ENCODE measurements around the gene NF2.

The NF2 gene

DNA sequence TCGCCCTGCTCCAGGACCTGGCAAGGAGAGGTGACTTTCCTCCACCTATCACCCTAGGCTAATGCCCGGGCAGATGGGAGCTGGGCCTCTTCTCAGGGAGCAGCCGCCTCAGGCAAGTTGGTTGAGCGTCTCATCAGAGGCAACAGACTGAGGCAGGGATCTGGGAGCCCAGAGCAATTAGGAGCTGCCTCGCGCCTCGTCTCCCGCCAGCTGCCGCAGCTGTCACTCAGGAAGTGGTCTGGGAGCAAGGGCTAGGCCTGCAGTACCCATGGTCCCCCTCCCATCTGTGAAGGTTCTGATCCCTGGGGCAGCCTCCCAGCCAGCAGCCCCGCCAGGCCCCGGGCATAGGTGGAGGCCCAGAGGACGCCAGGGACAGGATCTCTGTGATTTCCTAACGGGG lies 111.8 kb downstream of the NF2 start:
- H3K27ac ChIP-seq: no peak overlapping the region

DNA sequence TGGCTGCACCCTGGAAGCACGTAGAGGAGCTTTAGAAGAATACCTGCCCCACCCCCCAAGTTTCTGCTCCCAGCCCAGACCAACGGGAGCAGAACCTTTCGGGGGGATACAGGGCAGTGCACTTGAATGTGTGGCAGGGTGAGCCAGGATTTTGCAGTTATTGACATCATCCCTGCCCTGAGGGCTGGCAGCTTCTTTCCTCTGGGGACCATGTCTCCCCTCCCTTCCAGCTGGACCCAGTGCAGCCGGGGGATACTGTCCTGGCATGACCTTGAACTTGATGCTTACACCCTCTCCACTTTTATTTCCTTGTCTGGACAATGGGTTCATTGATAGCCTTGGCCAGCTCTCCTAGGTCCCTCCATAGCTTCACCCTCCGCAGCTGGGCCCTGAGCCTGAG lies 112.3 kb downstream of the NF2 start:
- no peak overlapping the region for H3K4me3 ChIP-seq
- H3K27ac ChIP-seq: no peak overlapping the region

More for the DNA sequence above, 111.8 kb downstream of the NF2 start:
- no peak overlapping the region for H3K4me3 ChIP-seq

DNA sequence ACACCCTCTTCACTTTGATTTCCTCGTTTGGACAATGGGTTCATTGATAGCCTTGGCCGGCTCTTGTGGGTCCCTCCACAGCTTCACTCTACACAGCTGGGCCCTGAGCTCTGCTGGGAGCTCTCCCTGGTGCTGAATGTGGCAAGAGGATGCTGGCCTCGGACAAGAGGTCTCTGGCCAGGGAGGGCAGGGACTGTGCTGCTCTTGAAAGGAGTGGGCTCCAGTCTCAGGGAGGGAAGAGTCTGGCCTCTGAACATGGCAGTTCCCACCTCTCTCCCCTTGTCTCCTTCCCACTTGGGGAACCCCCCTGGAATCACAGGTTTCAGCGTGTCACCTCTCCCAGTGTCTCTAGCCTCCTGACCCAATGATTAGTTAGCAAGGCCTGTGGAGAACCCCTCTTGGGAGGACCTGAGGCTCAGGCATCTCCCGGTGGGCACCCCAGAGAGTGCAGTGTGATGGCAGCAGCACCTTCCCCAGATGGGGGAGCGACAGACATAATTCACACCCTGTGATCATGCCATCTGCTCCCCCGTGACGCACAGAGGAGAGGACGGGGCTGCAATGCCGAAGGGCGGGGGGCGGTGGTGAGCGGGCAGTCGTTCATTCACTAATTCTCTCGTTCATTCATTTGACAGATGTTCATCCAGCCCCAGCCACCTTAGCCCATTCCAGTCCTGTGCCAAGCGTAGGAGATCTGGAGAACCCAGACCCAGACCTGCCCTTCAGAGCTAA lies 113.5 kb downstream of the NF2 start:
- Histone ChIP-seq H3K27ac (no peak overlapping the region), H3K4me3 (no peak overlapping the region)

DNA sequence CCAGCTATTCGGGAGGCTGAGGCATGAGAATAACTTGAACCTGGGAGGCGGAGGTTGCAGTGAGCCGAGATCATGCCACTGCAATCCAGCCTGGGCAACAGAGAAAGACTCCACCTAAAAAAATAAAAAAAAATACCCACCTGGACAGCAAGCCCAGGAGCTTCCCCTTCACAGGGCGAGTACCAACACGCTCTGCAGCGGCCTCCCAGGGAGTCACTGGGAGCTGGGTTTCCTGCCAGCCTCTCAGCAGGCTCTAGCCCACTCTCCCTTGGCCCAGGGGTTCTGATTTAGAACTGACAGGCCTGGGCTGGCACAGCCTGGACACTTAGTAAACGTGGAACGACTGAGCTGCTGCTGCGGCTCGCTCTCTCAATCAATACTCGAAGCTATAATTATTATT lies 114.4 kb downstream of the NF2 start:
- Histone ChIP-seq H3K4me3 (no peak overlapping the region), H3K27ac (no peak overlapping the region)

DNA sequence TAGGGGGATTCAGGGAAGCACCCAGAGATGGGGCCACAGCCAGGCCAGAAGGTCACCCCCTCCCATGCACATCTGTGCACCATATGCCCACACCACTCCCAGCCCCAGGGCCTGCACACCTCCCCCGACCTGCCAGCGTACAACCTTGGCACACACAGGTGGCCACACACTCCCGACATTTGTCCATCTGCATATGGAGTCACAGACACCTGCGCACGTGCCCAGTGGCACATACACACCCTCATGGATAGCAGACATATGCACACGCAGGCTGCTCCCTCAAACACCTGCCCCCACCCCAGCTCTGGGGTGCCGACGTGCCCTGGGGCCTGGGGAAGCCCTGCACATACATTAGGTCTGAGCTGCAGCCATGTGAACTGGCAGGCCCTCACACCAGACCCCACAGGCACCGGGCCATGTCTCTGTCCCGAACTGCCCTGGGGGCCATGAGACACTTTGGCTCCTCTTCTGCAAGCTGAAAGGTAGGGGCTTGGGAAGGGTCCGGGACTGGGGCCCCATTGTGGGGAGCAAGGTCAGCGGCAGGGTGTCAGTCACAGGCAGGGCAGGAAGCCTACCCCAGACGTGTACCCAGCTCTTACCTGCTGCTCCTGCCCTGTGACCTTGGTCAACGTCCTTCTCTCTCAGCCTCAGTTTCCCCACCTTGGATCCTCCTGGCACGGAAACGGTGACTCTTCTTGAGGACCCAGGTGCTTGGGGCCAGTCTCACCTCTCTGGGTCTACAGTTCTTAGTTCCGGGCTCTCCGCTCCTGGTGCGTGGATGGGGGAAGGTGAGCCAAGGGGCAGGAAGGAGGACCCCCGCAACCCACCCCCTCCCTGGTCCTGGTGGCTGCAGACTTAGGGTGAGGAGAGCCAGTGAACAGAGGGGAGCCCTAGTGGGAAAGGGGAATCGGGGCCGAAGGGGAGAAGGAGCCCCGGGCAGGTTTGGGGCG lies 115.8 kb downstream of the NF2 start:
- H3K4me3 ChIP-seq: no peak overlapping the region
- no peak overlapping the region for H3K27ac ChIP-seq

DNA sequence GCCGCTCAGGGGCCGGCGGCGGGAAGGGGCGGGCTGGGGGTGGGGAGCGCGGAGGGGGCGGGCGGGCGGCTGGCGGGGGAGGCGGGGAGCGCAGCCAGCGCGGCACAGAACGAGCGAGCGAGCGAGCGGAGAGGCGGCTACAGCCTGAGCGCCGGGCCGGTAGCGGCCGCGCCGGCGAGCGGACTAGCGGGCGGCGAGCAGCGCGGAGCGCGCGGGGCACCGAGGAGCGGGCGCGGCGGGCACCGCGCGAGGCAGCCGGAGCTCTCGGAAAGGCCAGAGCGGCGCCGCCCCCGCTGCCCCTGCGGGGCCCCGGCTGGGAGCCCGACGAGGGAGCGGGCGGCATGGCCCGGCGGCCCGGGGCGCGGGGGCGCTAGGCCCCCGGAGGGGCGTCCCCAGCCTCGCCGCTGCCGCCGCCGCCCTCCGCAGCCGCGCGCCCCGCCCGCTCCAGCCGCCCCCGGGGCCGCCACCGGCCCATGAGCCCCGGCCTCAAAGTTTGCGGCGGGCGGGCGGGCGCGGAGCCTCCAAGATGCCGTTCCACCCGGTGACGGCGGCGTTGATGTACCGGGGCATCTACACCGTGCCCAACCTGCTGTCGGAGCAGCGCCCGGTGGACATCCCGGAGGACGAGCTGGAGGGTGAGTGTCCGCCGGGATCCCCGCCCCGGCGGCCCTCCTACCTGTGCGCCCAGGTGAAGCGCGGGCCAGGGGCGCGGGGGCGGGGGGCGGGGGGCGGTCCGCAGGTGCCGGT lies 116.6 kb downstream of the NF2 start, which contains the start of gene CABP7:
CABP7 (plus strand) TSS at position 105 of the 747 bp plus-strand sequence; CDS start at position 527, 422 bp downstream.
- Histone ChIP-seq H3K27ac (no peak within 1 kb of the TSS), H3K4me3 (peak within 1 kb of the TSS in 2 of 7 experiments; percentile 9 to 10)

DNA sequence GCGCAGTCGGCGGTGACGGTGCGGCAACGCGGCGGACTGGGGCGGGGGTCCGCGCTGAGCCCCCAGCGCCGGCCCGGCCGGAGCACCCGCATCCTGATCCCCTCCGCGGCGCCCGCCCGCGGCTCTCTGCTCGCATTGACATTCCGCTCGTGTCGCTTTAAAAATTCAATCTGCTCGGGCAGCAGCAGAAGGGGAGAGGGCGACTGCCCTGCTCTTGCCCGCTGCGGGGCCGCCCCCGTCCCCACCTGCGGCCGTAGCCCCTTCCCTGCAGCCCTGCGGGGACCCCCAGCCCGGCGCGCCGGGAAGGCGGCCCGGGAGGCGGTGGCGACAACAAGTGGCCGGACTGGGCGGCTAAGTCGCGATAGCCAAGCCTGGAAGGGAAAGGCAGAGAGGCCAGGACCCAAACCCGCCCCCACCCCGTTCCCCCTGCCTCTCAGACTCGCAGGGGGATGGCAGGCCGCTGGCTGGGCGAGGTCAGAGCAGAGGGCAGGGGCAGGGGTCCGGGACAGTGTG lies 117.4 kb downstream of the NF2 start:
- no peak overlapping the region for H3K27ac ChIP-seq
- peak overlapping the region in 2 of 7 experiments; percentile 9 to 10 for H3K4me3 ChIP-seq

DNA sequence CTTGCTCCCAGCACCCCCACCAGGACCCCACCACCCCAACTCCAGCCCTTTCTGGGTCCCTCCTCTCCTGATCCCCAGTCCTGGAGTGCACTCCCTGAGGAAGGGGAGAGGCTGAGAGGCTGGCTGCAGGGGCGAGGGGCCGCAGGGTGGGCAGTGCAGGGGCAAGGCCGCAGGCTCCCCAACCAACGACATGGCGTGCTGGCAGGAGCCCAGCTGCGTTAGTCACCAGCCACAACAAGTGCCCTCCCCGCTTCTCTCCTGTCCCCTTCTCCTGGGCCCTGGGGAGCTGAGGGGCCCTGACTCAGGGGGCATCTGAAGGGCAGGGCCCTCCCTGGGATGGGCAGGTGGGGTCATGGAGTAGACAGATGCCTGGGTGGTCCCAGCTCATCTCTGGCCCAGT lies 118.7 kb downstream of the NF2 start:
- Histone ChIP-seq H3K4me3 (no peak overlapping the region), H3K27ac (no peak overlapping the region)

DNA sequence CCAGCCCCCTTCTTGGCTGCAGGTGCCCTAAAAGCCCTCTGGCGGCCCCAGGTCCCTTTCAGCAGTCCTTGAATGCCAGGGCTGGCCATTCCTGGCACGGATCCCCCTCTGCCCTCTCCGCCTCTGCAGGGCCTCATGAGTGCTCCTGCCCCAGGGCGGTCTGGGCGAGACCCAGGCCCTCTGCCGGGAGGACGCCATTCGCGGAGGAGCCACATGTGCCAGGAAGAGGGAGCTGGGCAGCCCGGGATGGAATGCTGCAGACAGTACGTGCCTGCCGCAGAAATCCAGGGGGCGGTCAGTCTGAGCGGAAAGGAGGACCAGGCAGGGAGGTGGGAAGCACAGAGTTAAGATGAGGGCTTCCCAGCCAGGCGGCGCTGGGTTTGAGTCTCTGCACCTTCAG lies 119.2 kb downstream of the NF2 start:
- no peak overlapping the region for H3K27ac ChIP-seq
- H3K4me3 ChIP-seq: no peak overlapping the region

DNA sequence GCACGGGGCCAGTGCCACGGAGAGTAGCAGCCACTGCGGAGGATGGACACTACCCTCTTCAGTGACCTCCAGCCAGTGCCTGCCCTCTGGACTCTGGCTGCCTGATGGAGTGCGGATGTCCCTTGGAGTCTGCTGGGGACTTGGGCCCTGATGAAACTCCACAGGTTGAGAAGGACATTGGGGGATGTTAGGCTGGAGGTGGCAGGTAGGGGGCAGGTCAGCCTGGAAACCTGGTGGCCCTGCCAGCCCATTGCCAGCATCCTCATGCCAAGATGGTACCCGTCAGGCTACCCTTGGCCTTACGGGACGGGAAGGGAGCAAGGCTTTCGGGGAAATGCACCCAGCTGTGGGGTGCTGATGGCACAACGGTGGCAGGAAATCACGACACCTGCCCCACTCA lies 120.3 kb downstream of the NF2 start:
- no peak overlapping the region for H3K4me3 ChIP-seq
- H3K27ac ChIP-seq: no peak overlapping the region

DNA sequence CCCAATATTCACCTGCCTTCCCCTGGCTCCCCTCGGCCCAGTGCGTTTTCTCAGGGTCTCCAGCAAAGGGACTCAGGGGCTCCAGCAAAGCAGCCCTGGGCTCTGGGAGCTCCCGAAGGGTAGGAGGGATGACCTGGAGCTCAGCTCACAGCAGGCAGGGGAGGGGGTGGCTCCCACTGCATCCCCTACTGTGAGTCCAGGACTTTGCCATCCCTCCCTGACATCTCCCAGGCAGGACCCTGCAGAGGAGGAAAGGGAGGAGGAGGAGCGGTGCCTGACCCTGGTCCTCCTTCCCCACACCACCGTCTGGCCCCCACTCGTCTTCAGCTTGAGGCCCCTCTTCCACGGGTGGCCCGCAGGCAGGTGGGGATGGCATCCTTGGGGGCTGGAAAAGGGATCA lies 121.4 kb downstream of the NF2 start:
- H3K4me3 ChIP-seq: no peak overlapping the region
- no peak overlapping the region for H3K27ac ChIP-seq

DNA sequence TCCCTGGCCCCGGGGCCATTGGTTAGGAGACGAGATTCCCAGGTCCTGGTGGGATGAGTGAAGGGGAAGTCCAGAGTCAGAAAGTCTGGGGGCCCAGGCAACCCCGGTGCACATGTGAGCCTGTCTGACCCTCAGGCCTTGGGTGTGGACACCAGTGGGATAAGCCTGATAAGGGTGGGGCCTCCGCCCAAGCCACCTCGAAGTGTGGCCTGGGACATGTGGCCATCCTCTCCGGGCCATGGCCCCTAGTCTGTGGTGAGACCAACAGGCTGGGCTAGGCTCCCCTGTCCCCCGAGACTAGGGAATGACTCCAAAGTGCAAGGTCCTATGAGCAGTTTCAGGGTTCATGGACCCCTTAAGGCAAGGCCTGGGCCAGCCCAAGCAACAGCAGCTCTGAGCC lies 122.7 kb downstream of the NF2 start:
- Histone ChIP-seq H3K27ac (no peak overlapping the region), H3K4me3 (no peak overlapping the region)

DNA sequence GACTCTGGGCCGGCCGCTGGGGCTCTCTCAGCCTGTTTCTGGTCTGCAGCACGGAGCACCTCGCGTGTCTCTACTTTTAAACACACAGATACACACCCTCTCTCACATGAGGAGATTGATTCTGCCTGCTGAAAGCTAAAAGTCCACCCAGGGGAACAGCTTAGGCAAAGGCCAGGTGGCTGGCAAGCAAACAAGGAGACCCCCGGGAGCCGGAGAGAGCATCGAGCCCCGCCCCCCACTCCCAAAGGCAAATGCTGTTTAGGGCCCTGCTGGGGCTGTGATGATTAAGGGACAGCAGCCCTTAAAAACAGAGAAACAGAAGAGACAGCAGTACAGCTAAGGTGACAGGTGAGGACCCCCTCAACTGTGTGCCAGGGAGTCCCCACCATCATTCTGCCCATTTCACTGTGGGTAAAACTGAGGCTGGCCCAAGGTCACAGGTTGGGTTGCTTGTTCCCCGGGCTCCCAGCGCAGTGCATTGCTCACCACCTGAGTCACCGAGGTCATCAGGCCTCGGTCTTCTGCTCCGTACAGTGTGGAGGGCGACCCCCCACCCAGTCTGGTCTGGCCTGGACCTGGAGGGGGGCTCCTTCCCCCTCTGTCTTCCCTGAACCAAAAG lies 123.2 kb downstream of the NF2 start:
- H3K4me3 ChIP-seq: no peak overlapping the region
- H3K27ac ChIP-seq: no peak overlapping the region

DNA sequence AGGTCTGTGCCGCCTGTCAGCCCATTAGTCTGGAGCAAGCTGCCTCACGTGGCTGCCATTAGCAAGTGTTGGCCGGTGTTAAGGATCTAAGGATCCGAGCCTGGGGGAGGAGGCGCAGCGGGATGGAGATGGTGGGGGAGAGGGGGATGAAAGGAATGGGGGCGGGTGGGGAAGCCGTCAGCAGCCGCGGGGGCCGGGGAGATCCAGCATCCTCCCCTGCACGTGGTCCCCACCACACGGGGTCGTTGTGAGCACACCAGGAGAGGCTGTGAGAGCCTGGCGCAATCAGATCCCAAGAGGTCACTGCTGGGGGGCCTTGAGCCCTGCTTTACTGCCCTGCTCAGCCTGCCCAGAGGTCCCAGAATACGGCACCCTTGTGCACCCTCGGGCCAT lies 123.7 kb downstream of the NF2 start:
- H3K27ac ChIP-seq: no peak overlapping the region

DNA sequence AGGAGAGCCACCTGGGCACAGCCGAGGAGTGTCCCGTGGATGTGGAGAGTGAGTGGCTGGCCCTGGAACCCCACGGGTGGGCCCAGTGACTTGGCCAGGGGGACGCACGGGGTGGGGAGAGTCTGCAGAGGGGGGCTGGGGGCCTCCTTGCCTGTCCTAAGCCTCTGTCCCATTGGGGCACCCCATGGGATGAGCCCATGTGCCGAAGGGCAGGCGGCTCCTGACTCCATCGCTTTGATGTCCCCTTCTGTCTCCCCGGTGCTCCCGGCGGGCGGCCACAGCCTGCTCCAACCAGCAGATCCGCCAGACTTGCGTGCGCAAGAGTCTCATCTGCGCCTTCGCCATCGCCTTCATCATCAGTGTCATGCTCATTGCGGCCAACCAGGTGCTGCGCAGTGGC lies 125.7 kb downstream of the NF2 start:
- Histone ChIP-seq H3K4me3 (no peak overlapping the region), H3K27ac (no peak overlapping the region)

More for the DNA sequence above, 123.7 kb downstream of the NF2 start:
- no peak overlapping the region for H3K4me3 ChIP-seq

DNA sequence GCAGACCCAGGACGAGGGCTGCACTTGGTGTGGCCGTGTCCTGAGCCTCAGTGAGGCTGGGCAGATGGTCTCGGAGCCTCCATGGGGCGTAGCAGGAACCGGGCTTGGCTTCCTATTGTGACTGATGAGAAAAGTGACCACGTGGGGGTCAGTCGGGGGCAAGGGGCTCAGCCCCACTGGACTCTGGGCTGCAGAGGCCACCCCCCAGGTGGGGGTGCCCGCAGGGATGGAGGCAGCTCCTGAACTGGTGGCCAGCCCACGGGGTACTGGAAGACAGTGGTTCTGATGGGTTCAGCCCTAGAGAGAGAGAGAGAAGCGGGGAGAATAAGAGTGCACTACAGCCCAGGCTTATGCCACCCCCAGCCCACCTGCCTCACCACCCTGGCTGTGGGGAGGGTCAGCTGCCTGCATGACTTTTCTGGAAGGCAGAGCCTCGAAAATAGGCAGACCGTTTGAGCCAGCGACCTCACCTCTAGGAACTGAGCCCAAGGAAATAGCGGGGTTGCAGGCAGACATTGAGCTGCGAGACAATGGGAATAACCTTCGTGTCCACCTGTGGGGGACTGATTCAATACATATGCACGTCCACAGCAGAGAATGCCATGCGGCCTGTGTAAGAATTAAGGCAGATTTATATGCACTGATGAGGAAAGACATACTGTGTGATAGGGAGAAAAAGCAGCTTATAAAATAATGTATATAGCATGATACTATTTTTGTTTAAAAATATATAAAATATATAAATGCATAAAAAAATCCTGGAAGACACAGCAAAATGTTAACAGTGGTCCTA lies 127.8 kb downstream of the NF2 start:
- H3K4me3 ChIP-seq: no peak overlapping the region
- no peak overlapping the region for H3K27ac ChIP-seq

DNA sequence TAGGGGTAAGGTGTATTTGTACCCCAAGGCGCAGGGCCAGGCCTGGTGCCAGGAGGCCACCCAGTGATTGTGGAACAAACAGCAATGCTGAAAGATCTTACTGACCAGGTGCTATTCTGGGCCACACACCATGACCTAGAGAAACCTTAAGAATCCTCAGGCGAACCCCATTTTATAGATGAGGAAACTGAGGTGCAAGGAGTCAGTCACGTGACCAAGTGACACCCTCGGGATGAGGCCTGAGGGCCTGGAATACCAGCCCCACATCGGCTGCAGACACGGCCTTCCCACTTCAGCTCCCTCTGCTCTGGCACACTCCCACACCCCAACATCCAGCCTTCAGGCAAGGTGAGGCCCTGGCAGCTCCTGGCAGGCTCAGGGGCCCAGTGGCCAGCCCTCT lies 129.4 kb downstream of the NF2 start:
- Histone ChIP-seq H3K4me3 (no peak overlapping the region), H3K27ac (no peak overlapping the region)

DNA sequence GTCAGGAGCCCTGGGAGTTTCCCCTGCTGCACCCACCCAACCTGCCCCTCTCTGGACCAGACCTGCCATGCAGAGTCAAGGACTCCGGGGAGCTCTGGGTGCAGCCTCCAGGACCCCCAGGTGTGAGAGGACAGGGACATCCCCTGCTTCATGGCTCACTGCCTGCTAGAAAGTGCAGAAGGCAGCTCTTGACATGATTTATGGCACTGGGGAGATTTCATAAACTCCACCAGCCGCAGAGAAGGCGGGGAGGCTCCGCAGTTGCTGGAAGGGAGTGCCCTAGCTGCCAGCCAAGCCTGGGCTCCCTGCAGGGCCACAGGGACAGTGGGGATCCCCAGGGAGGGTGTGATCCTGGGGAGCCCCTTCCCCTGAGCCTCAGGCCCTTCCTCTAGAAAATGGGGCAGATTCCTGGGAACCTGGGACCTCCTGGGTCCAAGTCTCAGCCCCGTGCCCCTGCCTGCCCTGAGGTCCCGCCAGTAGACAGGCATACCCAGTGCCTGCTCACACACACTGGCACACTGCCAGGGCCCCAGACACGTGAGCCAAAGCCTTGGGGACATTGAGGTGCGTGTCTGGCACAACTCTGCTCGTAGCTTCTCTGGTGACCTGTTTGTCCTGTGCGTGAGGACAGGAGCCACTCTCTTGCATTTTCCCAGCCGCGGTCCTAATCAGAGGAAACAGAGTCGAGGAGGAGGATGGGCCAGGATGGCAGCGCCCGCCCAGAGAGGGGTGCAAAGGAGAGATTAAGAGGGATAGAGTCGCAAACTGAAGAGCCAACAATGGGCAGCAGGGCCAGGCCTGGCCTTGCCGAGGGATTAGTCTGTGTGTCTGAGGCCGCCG lies 130.1 kb downstream of the NF2 start:
- H3K27ac ChIP-seq: no peak overlapping the region
- H3K4me3 ChIP-seq: no peak overlapping the region

All from skin epidermis (tissue), 12 donors.